Sigmoid colon (tissue), 7 donors: ENCODE results near the gene NLRC3. TPM values are rescaled to one million over a fixed set of nuclear protein-coding genes. Genes with fewer than 3 reads are reported as not detected.

Source experiments
- DNase-seq: peaks from one replicate; pipeline ENCODE4 v3.0.0-alpha.2; 2019
- H3K27ac ChIP-seq, 4 donors: fragments of 200-600 bp; sonication (generic); one replicate each; pipeline ENCODE4 v1.5.1; 2016 to 2019; ENCODE audit warnings: mild to moderate bottlenecking in 1 of 4
- H3K27me3 ChIP-seq, 3 donors: fragments of 200-600 bp; sonication (generic); one replicate each; pipeline ENCODE4 v1.5.1; 2019; ENCODE audit warnings: mild to moderate bottlenecking in 1 of 3
- H3K36me3 ChIP-seq, 4 donors: fragments of 200-600 bp; sonication (generic); one replicate each; pipeline ENCODE4 v1.5.1; 2016 to 2019
- H3K4me1 ChIP-seq, 4 donors: fragments of 200-600 bp; sonication (generic); one replicate each; pipeline ENCODE4 v1.5.1; 2017 to 2019
- H3K4me3 ChIP-seq, 4 donors: fragments of 200-600 bp; sonication (generic); one replicate each; pipeline ENCODE4 v1.5.1; 2017 to 2019; ENCODE audit warnings: mild to moderate bottlenecking in 2 of 4, moderate library complexity in 1 of 4
- H3K9me3 ChIP-seq, 4 donors: fragments of 200-600 bp in 3 of 4; sonication (generic) in 3 of 4; one replicate each; pipeline versions ENCODE4 v1.5.1 to v1.6.1; 2013 to 2019
- CTCF ChIP-seq, 4 experiments: fragments of 450-650 bp in 3 of 4; fragments of 200-600 bp in 1 of 4; IDR thresholded peaks; one replicate each; pipeline ENCODE4 v1.5.1; 2016 to 2019; ENCODE audit warnings: antibody characterized with exemption in 4 of 4, mild to moderate bottlenecking in 3 of 4, moderate library complexity in 2 of 4
- EP300 ChIP-seq, 4 donors: sonication (generic); formaldehyde crosslinking; IDR thresholded peaks; one replicate each; pipeline ENCODE4 v1.6.1; 2017; ENCODE audit warnings: antibody characterized with exemption in 4 of 4
- POLR2A ChIP-seq, 2 donors: fragments of 450-650 bp; IDR thresholded peaks; one replicate each; pipeline ENCODE4 v1.6.1; 2016; ENCODE audit warnings: antibody characterized with exemption in 2 of 2, mild to moderate bottlenecking in 2 of 2, moderate library complexity in 2 of 2
- POLR2AphosphoS5 ChIP-seq, 4 donors: sonication (generic); formaldehyde crosslinking; IDR thresholded peaks; one replicate each; pipeline ENCODE4 v1.6.1; 2017; ENCODE audit warnings: antibody characterized with exemption in 4 of 4
- WGBS, 2 donors: extraction: QIAGEN DNeasy Blood & Tissue Kit; methylation state at CpG; one replicate each; pipeline ENCODE4 v1.1.7; 2013; 5-methylcytosine and 5-hydroxymethylcytosine counted together
- intact Hi-C: fragments of 100-400 bp; cut with DNase I; formaldehyde crosslinking; loops from one replicate; pipeline ENCODE4 v1.15.1; 2023
- polyA plus RNA-seq, 3 donors: library from polyadenylated mRNA; stranded (reverse); fragments of 200-250 nt; gene quantifications; one replicate each; pipeline ENCODE4 v1.2.3, GENCODE V29; 2013
- total RNA-seq, 4 donors: library from RNA; depleted of rRNA; stranded (reverse); fragments of >200 nt; gene quantifications; one replicate each; pipeline ENCODE4 v1.1.0, GENCODE V29; 2016
- donor health status: healthy with polysubstance abuse.
- donor health status: Bipolar disorder and iron deficiency.
- donor health status: healthy.

Gene NLRC3
- total and polyA plus RNA-seq, 7 donors: under 0.01 to 7.0 (median 0.27) TPM; not detected in 2

- no peaks in the 10 kb centered on the region for H3K9me3 ChIP-seq
- TF ChIP-seq POLR2A (IDR thresholded peaks at IDR 0.05) (no peak), EP300 (IDR thresholded peaks at IDR 0.05) (no peak), POLR2AphosphoS5 (IDR thresholded peaks at IDR 0.05) (no peak), CTCF (IDR thresholded peaks at IDR 0.05) (no peak)
- intact Hi-C loops: no loop called here
- H3K4me3 ChIP-seq: no peak overlapping the region
- H3K4me1 ChIP-seq: peaks cover 0 to 7% (median 0%) of the 10 kb centered on the region in 4 donors
- no peak overlapping the region for H3K27ac ChIP-seq
- 64 to 79% methylated on average over 8 of the region's 8 CpGs for WGBS, 2 donors
- no peak for DNase-seq
- H3K36me3 ChIP-seq: peaks cover 0 to 28% (median 17%) of the 10 kb centered on the region in 4 donors
- H3K27me3 ChIP-seq: peaks cover 6 to 34% (median 9%) of the 10 kb centered on the region in 3 donors
These were observed 3.5 kb upstream of the NLRC3 start for GRCh38 chr16:3580686-3581085.

DNA sequence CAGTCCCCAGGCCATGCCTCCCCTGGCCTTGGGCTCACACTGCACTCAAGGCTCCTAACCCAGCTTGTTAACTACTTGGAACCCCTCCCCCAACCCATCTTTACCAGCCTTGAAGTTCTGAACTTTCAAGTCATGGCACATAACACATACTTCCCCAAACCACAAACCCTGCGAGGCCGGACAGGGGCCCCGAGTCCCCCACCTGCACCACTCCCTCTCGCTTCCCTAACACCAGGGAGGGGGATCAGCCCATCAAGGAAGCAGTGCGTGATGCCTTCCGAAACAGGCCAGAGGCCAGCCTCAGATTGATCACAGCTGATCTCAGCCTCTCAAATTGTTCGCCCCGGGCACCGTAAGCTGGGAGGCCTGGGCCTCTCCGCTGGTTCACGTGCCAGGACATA is 3.0 kb upstream of the NLRC3 start:
- no peak overlapping the region for H3K4me3 ChIP-seq
- TF ChIP-seq EP300 (IDR thresholded peaks at IDR 0.05) (no peak), POLR2A (IDR thresholded peaks at IDR 0.05) (no peak), CTCF (IDR thresholded peaks at IDR 0.05) (no peak), POLR2AphosphoS5 (IDR thresholded peaks at IDR 0.05) (no peak)
- intact Hi-C loops: no loop called here
- no peak for DNase-seq
- H3K27ac ChIP-seq: no peak overlapping the region
- peaks cover 6 to 34% (median 9%) of the 10 kb centered on the region in 3 donors for H3K27me3 ChIP-seq
- WGBS, 2 donors: 60 to 88% methylated on average over 11 of the region's 11 CpGs
- H3K9me3 ChIP-seq: no peaks in the 10 kb centered on the region
- H3K36me3 ChIP-seq: peaks cover 0 to 28% (median 17%) of the 10 kb centered on the region in 4 donors
- H3K4me1 ChIP-seq: peaks cover 0 to 7% (median 0%) of the 10 kb centered on the region in 4 donors

DNA sequence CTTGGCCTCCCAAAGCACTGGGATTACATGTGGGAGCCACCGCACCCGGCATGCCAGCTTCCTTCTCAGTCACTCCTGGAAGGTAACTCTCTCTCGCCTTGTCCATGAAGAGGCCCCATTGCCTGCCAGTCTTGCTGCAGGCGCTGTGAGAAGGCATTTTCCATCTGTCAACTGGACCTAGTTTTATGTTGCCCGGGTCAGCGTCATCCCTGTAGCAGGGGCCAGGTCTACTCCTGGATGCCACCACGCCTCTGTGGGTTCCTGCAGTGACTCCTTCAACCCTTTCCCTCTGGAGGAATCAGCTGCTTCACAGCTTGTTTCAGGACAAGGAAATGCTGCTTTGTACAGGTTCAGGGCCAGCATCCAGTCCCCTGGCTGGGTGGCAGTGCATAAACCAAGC is 2.6 kb upstream of the NLRC3 start:
- H3K36me3 ChIP-seq: peaks cover 0 to 28% (median 17%) of the 10 kb centered on the region in 4 donors
- peaks cover 0 to 7% (median 0%) of the 10 kb centered on the region in 4 donors for H3K4me1 ChIP-seq
- 86 to 92% methylated on average over 7 of the region's 7 CpGs for WGBS, 2 donors
- H3K27ac ChIP-seq: no peak overlapping the region
- H3K4me3 ChIP-seq: no peak overlapping the region
- H3K27me3 ChIP-seq: peaks cover 6 to 34% (median 9%) of the 10 kb centered on the region in 3 donors
- no peak for TF ChIP-seq POLR2A (IDR thresholded peaks at IDR 0.05)
- TF ChIP-seq POLR2AphosphoS5 (IDR thresholded peaks at IDR 0.05): no peak
- TF ChIP-seq CTCF (IDR thresholded peaks at IDR 0.05): no peak
- TF ChIP-seq EP300 (IDR thresholded peaks at IDR 0.05): no peak
- H3K9me3 ChIP-seq: no peaks in the 10 kb centered on the region
- DNase-seq: no peak
- intact Hi-C loops: no loop called here

DNA sequence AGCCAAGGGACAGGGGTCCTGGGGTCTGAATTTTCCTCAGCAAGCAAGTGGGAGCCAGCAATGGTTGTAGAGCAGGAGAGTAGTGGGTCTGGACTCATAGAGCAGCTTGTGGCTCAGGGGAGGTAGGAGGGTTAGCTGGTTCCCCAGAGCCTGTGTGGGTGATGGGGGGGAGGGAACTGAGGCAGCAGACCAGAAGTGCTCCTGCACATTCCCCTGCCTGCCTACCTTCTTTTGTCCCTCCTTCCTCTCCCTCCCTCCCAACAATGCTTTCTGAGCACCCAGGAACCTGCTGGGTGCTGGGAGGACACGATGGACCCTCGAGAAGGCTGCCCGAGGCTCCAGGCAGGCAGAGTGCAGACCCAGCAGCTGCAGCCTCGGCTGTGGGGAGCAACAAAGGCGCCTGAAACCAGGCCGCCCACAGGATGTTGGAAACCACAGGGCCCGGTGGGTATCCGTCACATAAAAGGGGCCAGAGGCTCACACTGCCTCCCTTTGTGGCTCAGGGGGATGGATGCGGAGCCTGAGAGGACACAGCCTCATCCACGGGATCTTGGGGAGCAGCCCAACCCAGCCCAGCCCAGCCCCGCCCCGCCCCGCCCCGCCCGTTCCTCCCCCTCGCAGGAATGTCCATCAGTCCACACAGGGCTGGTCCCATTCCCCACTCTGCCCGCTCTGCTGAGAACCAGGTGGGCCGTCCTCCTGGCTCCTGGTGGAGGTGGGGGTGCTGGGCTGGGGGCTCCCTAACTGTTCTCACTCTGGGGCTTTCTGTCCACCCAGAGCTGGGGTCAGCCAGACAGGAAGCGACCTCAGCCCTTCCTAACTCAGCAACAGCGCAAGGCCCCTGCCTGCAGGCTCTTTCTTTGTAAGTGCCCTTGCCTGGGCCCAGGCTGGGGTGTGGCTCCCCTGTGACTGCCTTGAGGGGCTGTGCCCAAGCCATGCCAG is 1.7 kb upstream of the NLRC3 start:
- Histone ChIP-seq H3K9me3 (no peaks in the 10 kb centered on the region), H3K4me1 (peaks cover 0 to 7% (median 0%) of the 10 kb centered on the region in 4 donors), H3K4me3 (no peak overlapping the region), H3K27ac (no peak overlapping the region), H3K27me3 (peaks cover 6 to 34% (median 9%) of the 10 kb centered on the region in 3 donors), H3K36me3 (peaks cover 0 to 19% (median 11%) of the 10 kb centered on the region in 4 donors)
- DNase-seq: no peak
- WGBS, 2 donors: 21 to 22% methylated on average over 20 of the region's 20 CpGs
- intact Hi-C loops: no loop called here
- TF ChIP-seq POLR2A (IDR thresholded peaks at IDR 0.05) (no peak), POLR2AphosphoS5 (IDR thresholded peaks at IDR 0.05) (no peak), CTCF (IDR thresholded peaks at IDR 0.05) (no peak), EP300 (IDR thresholded peaks at IDR 0.05) (no peak)
